ENCODE data around the gene ANKS1A.
"Not testable (repeated sequence)": the region's sequence is repeated elsewhere in the genome, so short reads cannot be mapped to it uniquely, and the experiment has no call there.

Gene ANKS1A

DNA sequence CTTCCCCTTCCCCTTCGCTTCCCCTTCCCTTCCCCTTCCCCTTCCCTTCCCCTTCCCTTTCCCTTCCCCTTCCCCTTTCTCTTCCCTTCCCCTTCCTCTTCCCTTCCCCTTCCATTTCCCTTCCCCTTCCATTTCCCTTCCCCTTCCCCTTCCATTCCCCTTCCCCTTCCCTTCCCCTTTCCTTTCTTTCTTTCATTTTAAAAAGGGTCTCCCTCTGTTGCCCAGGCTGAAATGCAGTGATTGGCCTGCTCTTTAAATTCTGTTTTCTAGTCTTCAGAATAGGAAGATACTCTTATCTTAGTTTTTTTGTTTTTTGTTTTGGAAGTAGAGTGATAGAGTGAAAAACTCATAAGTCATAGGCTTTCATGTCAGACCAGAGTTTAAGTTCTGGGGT is 85.2 kb downstream of the ANKS1A start:
- no peaks in the 10 kb centered on the region for H3K4me1 Mint-ChIP-seq (ENCODE audit: low read depth)
- H3K27ac Mint-ChIP-seq = no peak overlapping the region
- no peaks in the 10 kb centered on the region for H3K27me3 Mint-ChIP-seq
- peaks cover 17% of the 10 kb centered on the region for H3K36me3 Mint-ChIP-seq (ENCODE audit: low read depth)
- no peaks in the 10 kb centered on the region for H3K9me3 Mint-ChIP-seq
- H3K4me3 Mint-ChIP-seq = no peak overlapping the region

GRCh38 chr6:34976239-34976638 is 87.2 kb downstream of the ANKS1A start:
- Mint-ChIP-seq H3K36me3 (ENCODE audit: low read depth) (peaks cover 4% of the 10 kb centered on the region), H3K4me1 (ENCODE audit: low read depth) (no peaks in the 10 kb centered on the region), H3K9me3 (no peaks in the 10 kb centered on the region), H3K27me3 (no peaks in the 10 kb centered on the region), H3K4me3 (no peak overlapping the region), H3K27ac (no peak overlapping the region)

DNA sequence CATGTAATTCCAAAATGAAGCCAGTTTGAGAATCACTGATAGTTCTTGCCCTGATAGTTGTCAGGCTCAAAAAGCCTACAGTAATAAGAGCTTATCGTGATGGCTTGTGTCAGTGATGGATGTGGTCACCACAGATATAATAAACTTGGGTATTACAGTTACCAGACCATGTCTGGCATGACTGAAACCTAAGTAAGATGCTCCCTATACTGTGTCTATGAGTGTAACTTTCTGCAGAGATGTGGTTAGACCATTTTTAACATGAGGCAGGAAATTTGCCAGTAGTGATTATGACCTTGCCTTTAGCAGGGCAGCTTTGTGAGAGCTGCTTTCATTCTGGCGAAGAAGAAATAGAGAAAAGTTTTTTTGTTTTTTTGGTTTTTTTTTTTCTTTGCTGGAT is 90.2 kb downstream of the ANKS1A start:
- Mint-ChIP-seq H3K36me3 (ENCODE audit: low read depth) (peaks cover 20% of the 10 kb centered on the region), H3K27me3 (no peaks in the 10 kb centered on the region), H3K27ac (no peak overlapping the region), H3K4me1 (ENCODE audit: low read depth) (no peaks in the 10 kb centered on the region), H3K4me3 (no peak overlapping the region), H3K9me3 (no peaks in the 10 kb centered on the region)

DNA sequence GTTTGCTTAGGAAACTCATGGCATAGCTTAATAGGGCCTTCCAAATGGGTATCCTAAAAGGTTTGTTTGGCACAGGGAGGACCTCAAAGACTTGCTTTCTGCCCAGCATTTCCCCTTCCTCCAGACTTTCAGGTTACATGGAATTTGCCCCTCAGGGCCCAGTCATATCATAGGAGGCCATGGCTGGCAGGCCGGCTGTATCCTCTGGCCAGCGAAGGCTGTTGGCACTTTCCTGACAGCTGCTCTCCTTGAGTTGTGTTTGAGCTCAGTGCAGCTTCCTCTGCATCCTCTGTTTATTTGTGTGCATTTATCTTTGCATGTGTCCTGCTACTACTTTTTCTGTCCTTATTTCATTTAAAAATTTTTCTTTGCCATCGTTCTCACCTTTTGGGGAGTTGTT is 90.9 kb downstream of the ANKS1A start:
- Mint-ChIP-seq H3K36me3 (ENCODE audit: low read depth) (peaks cover 20% of the 10 kb centered on the region), H3K4me3 (no peak overlapping the region), H3K27me3 (no peaks in the 10 kb centered on the region), H3K9me3 (no peaks in the 10 kb centered on the region), H3K27ac (no peak overlapping the region), H3K4me1 (ENCODE audit: low read depth) (no peaks in the 10 kb centered on the region)

- Mint-ChIP-seq H3K4me1 (ENCODE audit: low read depth) (no peaks in the 10 kb centered on the region), H3K9me3 (no peaks in the 10 kb centered on the region), H3K4me3 (no peak overlapping the region), H3K27me3 (no peaks in the 10 kb centered on the region), H3K27ac (no peak overlapping the region), H3K36me3 (ENCODE audit: low read depth) (peaks cover 22% of the 10 kb centered on the region)
Measured at GRCh38 chr6:34981366-34981765, 92.3 kb downstream of the ANKS1A start.

DNA sequence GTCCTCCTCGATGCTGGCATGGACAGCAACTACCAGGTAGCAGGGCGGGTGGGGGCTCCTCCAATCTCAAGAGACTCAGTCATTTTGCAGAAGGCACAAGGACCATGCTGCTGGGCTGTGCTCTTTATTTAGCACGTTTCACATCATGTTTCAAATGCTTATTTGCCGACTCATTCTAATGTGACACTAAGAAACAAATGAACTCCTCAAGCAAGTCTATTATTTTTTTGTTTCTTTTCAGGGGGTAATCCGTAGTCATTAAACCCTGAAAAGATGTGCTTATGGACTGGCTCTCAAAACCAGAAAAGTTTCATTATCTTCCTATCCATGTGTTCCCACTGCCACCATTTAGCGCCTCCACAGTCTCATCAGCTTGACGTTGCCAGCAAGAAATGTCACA is 92.9 kb downstream of the ANKS1A start:
- Mint-ChIP-seq H3K4me1 (ENCODE audit: low read depth) (no peaks in the 10 kb centered on the region), H3K4me3 (no peak overlapping the region), H3K27me3 (no peaks in the 10 kb centered on the region), H3K36me3 (ENCODE audit: low read depth) (peaks cover 24% of the 10 kb centered on the region), H3K27ac (no peak overlapping the region), H3K9me3 (no peaks in the 10 kb centered on the region)

GRCh38 chr6:34982424-34982852 is 93.4 kb downstream of the ANKS1A start:
- Mint-ChIP-seq H3K36me3 (ENCODE audit: low read depth) (peaks cover 22% of the 10 kb centered on the region), H3K9me3 (no peaks in the 10 kb centered on the region), H3K27me3 (no peaks in the 10 kb centered on the region), H3K27ac (no peak overlapping the region), H3K4me3 (no peak overlapping the region), H3K4me1 (ENCODE audit: low read depth) (no peaks in the 10 kb centered on the region)

- Mint-ChIP-seq H3K4me1 (ENCODE audit: low read depth) (no peaks in the 10 kb centered on the region), H3K27me3 (no peaks in the 10 kb centered on the region), H3K4me3 (no peak overlapping the region), H3K36me3 (ENCODE audit: low read depth) (peaks cover 23% of the 10 kb centered on the region), H3K27ac (no peak overlapping the region), H3K9me3 (no peaks in the 10 kb centered on the region)
Measured at GRCh38 chr6:34984416-34984815, 95.4 kb downstream of the ANKS1A start.

DNA sequence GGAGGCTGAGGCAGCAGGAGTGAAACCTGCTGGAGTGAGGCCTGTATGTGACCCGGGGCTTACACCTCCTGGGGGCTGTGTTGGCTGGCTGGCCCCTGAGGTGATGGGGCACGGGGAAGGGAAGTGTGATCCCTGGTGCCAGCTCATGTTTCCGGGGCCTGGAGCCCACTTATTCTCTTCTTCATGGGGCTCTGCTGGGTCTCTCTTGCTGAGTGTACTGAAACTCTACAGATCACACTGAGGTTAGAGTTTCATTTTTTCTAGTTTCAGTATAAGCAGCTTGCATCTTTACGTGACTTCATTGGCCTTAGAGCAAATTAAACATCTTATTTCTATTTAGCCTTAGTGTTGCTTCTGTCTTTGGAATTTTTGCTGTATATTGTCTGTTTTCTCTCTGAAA is 96.2 kb downstream of the ANKS1A start:
- Mint-ChIP-seq H3K36me3 (ENCODE audit: low read depth) (peaks cover 27% of the 10 kb centered on the region), H3K4me3 (no peak overlapping the region), H3K27ac (no peak overlapping the region)

GRCh38 chr6:34986845-34987246 is 97.8 kb downstream of the ANKS1A start:
- Mint-ChIP-seq H3K27ac (no peak overlapping the region), H3K9me3 (no peaks in the 10 kb centered on the region), H3K36me3 (ENCODE audit: low read depth) (peaks cover 36% of the 10 kb centered on the region), H3K27me3 (no peaks in the 10 kb centered on the region), H3K4me1 (ENCODE audit: low read depth) (no peaks in the 10 kb centered on the region), H3K4me3 (no peak overlapping the region)

More for the DNA sequence above, 96.2 kb downstream of the ANKS1A start:
- Mint-ChIP-seq H3K4me1 (ENCODE audit: low read depth) (no peaks in the 10 kb centered on the region), H3K27me3 (no peaks in the 10 kb centered on the region), H3K9me3 (no peaks in the 10 kb centered on the region)

DNA sequence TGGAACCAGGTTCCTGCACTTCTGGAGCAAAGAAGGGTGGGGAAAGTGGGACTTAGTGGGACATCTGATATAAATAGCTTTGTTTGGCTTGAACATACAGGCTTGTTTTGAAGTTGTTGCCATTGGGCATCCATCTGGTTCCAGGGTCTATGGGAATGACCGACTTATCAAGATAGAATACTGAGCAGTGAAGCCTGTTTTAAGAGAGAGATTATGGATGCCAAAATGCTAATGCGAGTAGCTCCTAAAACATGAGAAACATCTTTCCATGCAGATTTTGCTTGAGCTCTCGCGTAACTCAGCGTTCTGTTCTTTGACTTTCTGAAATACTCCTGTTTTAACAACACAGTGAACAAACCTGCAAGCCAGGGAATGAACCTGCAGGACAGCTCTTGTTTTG is 98.5 kb downstream of the ANKS1A start:
- H3K27ac Mint-ChIP-seq = no peak overlapping the region
- H3K4me3 Mint-ChIP-seq = no peak overlapping the region
- H3K4me1 Mint-ChIP-seq (ENCODE audit: low read depth) = no peaks in the 10 kb centered on the region
- no peaks in the 10 kb centered on the region for H3K27me3 Mint-ChIP-seq
- H3K36me3 Mint-ChIP-seq (ENCODE audit: low read depth) = peaks cover 36% of the 10 kb centered on the region
- no peaks in the 10 kb centered on the region for H3K9me3 Mint-ChIP-seq

DNA sequence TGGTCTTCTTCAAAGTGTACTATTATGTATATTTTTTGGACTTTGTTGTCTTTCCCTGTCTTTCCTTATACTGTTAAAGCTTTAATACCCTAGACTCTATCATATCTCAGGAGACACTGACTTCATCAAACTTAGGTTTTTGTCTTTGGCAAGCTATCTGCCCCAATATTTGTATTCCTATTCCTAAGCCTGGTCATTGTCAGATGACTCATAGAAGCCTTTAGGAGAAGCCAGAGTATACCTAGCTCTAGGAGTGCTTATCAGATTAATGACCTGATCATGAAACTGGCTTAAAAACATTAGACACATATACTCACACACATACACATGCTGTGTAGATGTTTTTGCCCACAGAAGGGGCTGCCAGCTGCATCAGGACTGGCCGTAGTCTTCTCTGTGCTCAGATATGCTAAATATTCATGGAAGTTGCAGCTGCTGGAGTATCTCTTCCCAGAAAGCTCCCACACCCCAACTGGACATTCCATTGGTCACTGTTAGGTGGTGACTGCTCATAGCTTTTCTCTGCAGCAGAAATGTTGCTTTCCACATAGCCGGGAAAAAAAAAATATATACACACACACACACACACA is 102.0 kb downstream of the ANKS1A start:
- Mint-ChIP-seq H3K9me3 (no peaks in the 10 kb centered on the region), H3K27me3 (no peaks in the 10 kb centered on the region), H3K4me3 (no peak overlapping the region), H3K27ac (no peak overlapping the region), H3K4me1 (ENCODE audit: low read depth) (no peaks in the 10 kb centered on the region), H3K36me3 (ENCODE audit: low read depth) (peaks cover 57% of the 10 kb centered on the region)

- no peak overlapping the region for H3K4me3 Mint-ChIP-seq
- H3K4me1 Mint-ChIP-seq (ENCODE audit: low read depth) = no peaks in the 10 kb centered on the region
- no peak overlapping the region for H3K27ac Mint-ChIP-seq
- peaks cover 59% of the 10 kb centered on the region for H3K36me3 Mint-ChIP-seq (ENCODE audit: low read depth)
- no peaks in the 10 kb centered on the region for H3K9me3 Mint-ChIP-seq
- H3K27me3 Mint-ChIP-seq = no peaks in the 10 kb centered on the region
Measured at GRCh38 chr6:34992376-34992775, 103.3 kb downstream of the ANKS1A start.

DNA sequence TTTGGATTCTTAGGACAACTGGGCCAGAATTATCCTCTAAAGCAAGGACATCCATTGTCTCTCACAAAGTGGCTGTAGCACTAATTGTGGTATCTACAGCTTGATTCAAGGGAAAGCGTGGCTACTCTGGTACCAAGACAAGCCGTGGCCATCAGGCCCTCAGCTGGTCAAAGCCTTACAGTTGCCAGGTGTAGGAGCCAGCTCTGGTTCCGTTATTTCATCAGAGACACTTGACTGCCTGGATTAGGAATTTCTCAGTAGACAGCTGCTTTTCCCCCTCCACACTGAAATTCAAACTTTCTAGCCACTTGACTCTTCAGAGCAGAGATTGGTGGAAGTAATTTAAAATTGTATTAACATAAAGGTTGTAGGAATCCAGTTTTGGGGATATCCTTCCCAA is 104.2 kb downstream of the ANKS1A start:
- H3K9me3 Mint-ChIP-seq = no peaks in the 10 kb centered on the region
- H3K27me3 Mint-ChIP-seq = no peaks in the 10 kb centered on the region
- no peaks in the 10 kb centered on the region for H3K4me1 Mint-ChIP-seq (ENCODE audit: low read depth)
- no peak overlapping the region for H3K27ac Mint-ChIP-seq
- peaks cover 64% of the 10 kb centered on the region for H3K36me3 Mint-ChIP-seq (ENCODE audit: low read depth)
- H3K4me3 Mint-ChIP-seq = no peak overlapping the region

GRCh38 chr6:34994693-34995092 is 105.6 kb downstream of the ANKS1A start:
- Mint-ChIP-seq H3K36me3 (ENCODE audit: low read depth) (peaks cover 62% of the 10 kb centered on the region), H3K4me1 (ENCODE audit: low read depth) (no peaks in the 10 kb centered on the region)

DNA sequence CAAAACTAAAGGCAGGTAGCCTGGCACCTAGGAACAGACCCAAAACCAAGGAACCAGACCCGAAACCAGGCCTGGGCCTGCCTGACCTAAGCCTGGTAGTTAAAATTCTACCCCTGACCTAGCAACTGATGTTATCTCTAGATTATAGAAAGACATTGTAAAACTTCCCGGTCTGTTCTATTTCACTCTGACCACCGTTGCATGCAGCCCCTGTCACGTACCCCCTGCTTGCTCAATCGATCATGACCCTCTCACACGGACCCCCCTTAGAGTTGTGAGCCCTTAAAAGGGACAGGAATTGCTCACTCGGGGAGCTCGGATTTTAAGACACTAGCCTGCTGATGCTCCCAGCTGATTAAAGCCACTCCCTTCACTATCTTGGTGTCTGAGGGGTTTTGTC is 109.4 kb downstream of the ANKS1A start:
- not testable (repeated sequence) for H3K27me3 Mint-ChIP-seq; H3K27ac Mint-ChIP-seq; H3K9me3 Mint-ChIP-seq; H3K4me3 Mint-ChIP-seq; H3K4me1 Mint-ChIP-seq (ENCODE audit: low read depth)
- H3K36me3 Mint-ChIP-seq (ENCODE audit: low read depth) = peaks cover 39% of the 10 kb centered on the region

More at GRCh38 chr6:34994693-34995092, 105.6 kb downstream of the ANKS1A start:
- no peak overlapping the region for H3K4me3 Mint-ChIP-seq
- no peaks in the 10 kb centered on the region for H3K9me3 Mint-ChIP-seq
- no peaks in the 10 kb centered on the region for H3K27me3 Mint-ChIP-seq
- no peak overlapping the region for H3K27ac Mint-ChIP-seq

All from stimulated activated naive CD8-positive, alpha-beta T cell treated with anti-CD3 and anti-CD28 coated beads, Interleukin-15, Interleukin-2, amounts not matched to agents 100 ng/mL and 50 ng/mL, for 24 hours (primary cell).